HG03442 (cell line): Measurements from ENCODE around the gene SEMA3D.

Experiments
- ATAC-seq: cut with Tn5 transposase; IDR thresholded peaks from one replicate; pipeline ENCODE4 v1.9.1; 2021; ENCODE audit warnings: mild to moderate bottlenecking, moderate library complexity; ENCODE audit not compliant: unreplicated experiment

The SEMA3D gene

DNA sequence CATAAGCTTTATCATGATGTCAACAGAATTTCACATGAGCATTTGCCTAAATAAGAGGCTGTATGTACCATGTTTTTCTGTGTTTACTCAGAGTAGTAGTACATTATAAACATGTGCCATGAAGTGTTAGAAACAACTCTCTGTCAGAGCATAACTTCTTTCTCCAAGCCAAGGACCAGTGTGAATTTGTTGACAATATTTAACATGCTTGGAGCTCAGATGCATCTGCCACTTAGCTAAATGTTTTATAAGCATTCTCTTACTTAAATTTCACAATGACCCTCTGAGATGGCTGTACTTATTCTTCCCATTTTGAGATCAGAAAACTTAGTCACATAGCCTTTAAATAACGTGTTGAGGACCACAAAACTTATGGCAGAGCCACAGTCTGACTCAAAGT lies 105.0 kb downstream of the SEMA3D start:
- no peak for ATAC-seq

GRCh38 chr7:85081392-85081791 lies 105.5 kb downstream of the SEMA3D start:
- no peak for ATAC-seq

DNA sequence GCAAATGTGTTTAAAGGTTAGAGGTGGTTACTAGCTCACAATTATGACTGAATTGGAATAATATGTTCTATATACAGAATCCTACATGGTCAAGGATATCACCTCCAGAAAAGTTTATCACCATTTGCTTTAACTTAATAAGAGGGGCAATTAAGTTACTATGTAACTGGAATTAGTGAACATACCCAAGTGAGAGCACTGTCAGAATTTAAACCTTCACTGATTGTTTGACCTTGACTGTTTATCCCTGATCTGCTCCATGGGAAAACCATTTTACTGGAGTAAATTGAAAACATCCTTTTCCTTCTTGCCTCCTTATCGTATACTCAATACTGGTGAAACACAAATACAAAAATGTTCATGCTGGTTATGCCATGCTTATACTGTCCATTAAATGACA lies 107.4 kb downstream of the SEMA3D start:
- ATAC-seq, result no peak

DNA sequence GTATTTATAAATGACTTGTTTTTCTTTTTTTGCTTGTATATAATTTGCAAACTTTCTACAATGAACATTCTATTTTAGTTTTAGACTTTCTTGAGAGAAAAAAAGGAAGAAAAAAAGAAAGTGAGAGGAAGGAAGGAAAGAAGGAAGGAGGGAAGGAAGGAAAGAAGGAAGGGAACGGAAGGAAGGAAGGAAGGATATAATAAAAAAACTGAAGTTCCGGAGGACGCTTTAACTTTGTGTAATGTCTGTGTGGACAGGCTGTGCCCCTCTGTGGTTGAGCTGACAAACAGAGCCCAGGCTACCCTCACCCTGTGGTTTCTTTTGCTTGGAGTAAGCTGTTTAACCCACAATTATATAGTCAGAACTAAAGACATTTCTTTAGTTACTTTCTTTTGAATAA lies 108.7 kb downstream of the SEMA3D start:
- ATAC-seq, result no peak

GRCh38 chr7:85075864-85076263 lies 111.0 kb downstream of the SEMA3D start:
- no peak for ATAC-seq

- no peak for ATAC-seq
Observed at GRCh38 chr7:85074992-85075391, 111.9 kb downstream of the SEMA3D start.

DNA sequence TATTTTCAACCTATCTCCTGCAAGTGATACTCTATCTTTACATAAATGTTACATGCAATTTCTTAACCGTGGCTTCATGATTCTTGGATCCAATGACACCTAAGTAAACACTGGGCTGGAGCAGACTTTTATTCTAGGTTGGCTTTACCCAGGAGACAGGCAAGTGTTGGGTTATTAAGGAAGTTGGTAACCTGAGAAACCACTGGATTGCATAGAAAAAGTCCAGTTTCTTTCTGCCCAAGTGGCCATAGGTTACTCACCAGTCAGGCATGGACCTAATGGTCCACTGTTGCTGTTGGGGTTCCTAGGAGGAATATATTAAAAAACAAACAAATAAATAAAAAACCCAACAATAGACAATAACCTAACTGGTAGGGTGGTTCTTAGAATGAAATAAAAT lies 112.8 kb downstream of the SEMA3D start:
- ATAC-seq, result no peak

- ATAC-seq, result no peak
Observed at GRCh38 chr7:85070967-85071628, 115.8 kb downstream of the SEMA3D start.

- ATAC-seq, result no peak
Observed at GRCh38 chr7:85068799-85069198, 118.1 kb downstream of the SEMA3D start.

GRCh38 chr7:85067371-85067770 lies 119.5 kb downstream of the SEMA3D start:
- no peak for ATAC-seq

DNA sequence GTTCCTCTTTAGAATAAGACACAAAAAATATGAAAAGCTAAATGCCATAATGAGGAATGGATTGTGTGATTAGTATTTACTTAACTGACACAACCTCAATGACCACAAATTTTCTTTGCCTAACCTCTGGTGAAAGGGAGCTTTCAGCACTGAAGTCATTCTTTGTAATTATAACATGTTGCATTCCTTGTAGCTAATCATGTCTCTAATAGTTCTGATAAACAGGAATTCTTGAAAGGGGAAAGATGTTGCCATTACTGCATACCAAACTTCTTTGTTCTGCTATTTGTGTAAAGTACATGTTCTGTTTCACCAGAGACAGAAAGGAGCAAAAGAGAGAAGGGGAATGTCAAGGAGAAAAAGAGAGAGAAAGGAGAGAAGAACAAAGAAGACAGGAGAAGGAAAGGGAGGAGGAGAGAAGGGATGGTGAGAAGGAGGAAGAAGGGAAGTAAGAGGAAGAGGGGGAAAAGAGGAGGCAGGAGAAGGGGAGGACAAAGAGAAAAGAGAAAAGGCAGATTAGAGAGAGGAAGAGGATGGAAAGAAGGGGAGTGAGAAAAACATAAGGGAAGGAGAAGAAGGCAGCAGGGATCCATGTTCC lies 120.9 kb downstream of the SEMA3D start:
- no peak for ATAC-seq

DNA sequence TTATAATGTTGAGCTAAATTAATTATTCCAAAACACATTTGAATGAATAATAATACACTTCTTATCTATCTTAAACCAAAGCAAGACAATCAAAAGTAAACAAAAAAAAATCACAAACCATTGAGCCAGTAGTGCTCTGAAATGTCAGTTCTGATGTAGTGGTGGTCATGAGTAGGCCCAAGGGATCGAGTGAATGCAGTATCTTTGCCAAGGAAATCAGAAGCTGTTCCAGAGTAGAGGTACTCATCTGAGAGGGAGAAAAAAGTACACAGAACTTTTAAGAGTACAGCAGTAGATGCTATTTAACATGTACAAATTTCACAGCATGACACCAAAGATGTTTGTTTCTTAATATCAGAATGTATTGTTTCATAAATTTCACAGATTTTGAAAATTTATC lies 121.5 kb downstream of the SEMA3D start:
- no peak for ATAC-seq

GRCh38 chr7:85062651-85063050 lies 124.2 kb downstream of the SEMA3D start:
- ATAC-seq, result no peak

GRCh38 chr7:85061456-85061855 lies 125.4 kb downstream of the SEMA3D start:
- no peak for ATAC-seq

- no peak for ATAC-seq
Observed at GRCh38 chr7:85060696-85061095, 126.2 kb downstream of the SEMA3D start.

DNA sequence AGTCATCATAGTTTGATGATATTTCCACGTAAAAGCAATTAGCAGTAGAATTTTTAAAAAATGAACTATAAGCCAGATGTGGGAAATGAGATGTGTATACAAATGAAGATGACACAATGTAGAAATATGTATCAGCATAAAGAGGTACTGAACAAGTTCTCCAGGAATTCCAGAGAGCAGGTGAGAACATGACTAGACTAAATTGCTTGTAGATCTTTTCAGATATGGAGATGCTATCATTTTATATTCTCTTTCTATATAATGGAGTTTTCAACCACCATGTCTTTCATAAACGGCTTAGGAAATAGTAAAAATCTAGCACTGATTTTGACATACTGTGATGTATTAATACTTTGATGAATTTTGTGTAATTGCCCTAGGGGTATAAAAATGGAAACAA lies 130.9 kb downstream of the SEMA3D start:
- no peak for ATAC-seq

DNA sequence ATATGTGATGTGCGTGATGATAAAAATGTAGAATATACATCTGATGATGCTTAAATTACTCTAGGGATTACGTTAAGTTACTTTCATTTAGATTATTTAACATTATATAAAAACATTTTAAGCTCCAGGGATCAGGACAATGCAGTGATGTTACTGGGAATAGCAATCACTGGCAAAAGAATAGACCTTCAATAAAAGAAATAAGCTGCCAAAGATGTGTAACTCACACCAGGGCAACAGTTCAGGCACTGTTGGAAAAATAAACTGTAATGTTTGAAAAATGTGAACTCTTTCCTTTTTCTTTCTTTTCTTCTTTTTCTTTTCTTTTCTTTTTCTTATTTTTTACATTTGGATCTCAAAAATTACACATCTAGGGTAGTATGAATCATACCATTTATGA lies 131.7 kb downstream of the SEMA3D start:
- ATAC-seq, result no peak

- ATAC-seq, result no peak
Observed at GRCh38 chr7:85054306-85054705, 132.6 kb downstream of the SEMA3D start.

- ATAC-seq, result no peak
Observed at GRCh38 chr7:85052894-85053293, 134.0 kb downstream of the SEMA3D start.

DNA sequence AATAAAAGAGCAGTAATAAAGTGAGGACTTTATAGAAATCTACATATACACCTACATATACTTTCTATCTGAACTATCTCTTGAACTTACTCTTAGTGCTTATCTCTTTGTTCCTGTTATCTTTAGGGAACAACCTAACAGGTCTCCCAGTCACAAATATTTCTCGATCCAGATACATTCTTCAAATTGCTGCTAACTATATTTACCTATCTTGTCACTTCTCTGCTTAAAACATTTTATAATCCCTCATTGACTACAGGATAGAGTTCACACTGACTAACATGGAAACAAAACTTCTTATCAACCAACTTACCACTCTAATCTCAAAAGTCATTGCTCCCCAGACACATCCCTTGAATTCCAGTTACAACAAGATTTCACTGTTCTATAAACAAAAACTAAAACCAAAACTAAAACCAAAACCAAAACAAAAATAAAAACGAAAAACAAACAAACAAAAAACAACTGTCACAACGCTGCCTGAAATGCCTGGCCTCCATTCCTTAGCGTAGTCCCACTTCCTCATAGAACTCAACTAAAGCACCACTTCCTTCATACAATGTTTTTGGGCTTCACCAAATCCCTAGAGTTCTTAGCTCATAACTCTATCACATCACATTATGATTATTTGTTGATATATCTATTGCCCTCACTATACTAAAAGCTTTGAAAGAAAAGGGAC lies 134.7 kb downstream of the SEMA3D start:
- ATAC-seq, result no peak

DNA sequence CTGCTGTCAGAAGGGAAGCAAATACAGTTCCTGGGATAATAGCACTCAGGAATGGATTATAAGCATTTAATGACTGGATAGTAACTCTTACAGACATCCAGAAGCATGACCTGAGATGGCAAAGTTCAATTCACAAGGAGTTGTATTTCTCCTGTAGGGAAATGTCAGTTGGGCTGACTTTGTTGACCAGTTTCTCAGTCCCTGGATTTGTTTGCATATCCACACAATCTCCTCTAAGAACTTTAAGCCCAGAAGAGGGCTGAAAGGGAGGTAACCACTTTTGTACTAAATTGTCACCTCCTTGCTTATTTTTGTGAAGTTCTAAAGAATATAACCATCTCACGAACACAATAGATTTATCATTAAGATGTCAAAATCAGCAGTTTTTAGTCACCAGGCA lies 140.3 kb downstream of the SEMA3D start:
- no peak for ATAC-seq

DNA sequence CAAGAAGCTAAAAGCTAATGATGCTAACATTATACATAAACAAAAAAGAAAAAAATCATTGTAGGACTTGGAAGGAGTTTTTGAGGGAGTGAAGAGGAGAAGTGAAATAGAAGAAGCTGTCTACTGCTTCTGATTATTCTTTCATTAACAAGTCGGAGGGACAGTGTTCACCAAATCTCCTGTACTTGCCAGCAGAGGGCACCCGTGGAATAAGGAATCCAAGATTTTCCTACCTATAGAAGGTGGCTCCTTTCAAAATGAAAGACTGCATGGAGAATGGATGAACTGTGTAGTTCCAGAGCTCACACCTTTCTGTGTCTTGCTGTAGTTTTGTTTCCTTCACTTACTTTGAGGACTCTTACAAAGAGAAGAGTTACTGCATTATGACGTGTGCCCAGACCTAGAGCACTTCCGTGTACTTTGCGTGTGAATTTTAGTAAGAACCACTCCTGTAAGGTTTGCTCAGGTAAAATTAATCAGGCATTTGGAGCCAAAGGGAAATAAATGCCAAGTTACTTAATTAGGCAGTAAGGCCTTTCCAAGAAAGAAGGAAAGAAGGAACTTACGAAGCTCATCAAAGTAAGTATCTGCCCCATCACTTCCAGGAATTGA lies 145.1 kb downstream of the SEMA3D start:
- peak; percentile 58 for ATAC-seq
